Dendritic cell treated with granulocyte-macrophage colony-stimulating factor and Interleukin-4, amounts not matched to agents 40 ng/mL and 50 ng/mL, for 4 days (primary cell): ENCODE results near the gene SYT6.

ENCODE experiments used
- H3K27ac Mint-ChIP-seq: one replicate; pipeline ENCODE4 v1.8.0; 2022; ENCODE audit warnings: mild to moderate bottlenecking, mixed read lengths
- H3K27me3 Mint-ChIP-seq: one replicate; pipeline ENCODE4 v1.8.0; 2022; ENCODE audit warnings: mild to moderate bottlenecking, mixed read lengths
- H3K36me3 Mint-ChIP-seq: one replicate; pipeline ENCODE4 v1.8.0; 2022; ENCODE audit warnings: low read depth, mixed read lengths
- H3K4me1 Mint-ChIP-seq: one replicate; pipeline ENCODE4 v1.8.0; 2022; ENCODE audit warnings: low read depth, mixed read lengths
- H3K4me3 Mint-ChIP-seq: one replicate; pipeline ENCODE4 v1.8.0; 2022; ENCODE audit warnings: mild to moderate bottlenecking, moderate library complexity, mixed read lengths
- H3K9me3 Mint-ChIP-seq: one replicate; pipeline ENCODE4 v1.8.0; 2022; ENCODE audit warnings: mixed read lengths
- intact Hi-C: fragments of 100-400 bp; cut with micrococcal nuclease; formaldehyde crosslinking; loops from one replicate; pipeline ENCODE4 v1.15.0; 2022

The SYT6 gene

DNA sequence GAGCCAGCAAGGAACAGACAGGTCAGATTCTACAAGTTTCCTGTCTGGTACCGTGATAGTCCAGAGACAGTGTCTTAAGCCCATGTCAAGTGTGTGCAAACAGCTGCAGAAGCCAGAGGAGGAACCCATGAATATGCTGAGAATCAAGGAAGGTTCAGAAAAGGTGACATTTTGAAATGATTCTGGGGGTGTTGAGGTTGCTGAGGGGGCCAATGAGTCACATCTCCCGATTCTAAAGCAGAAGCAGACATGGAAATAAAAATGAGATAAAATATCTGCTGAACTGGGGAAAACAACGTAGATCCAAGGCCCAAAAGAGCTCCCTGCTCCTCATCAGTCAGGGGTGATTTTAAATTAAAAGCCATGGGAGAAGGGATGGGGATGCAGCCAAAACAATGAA, 15.8 kb upstream of the SYT6 start:
- H3K9me3 Mint-ChIP-seq: no peaks in the 10 kb centered on the region
- no peak overlapping the region for H3K4me3 Mint-ChIP-seq
- no peak overlapping the region for H3K27ac Mint-ChIP-seq
- intact Hi-C loops: no loop called here
- H3K4me1 Mint-ChIP-seq: peaks cover 12% of the 10 kb centered on the region
- H3K27me3 Mint-ChIP-seq: peaks cover under 1% of the 10 kb centered on the region
- H3K36me3 Mint-ChIP-seq: no peaks in the 10 kb centered on the region

DNA sequence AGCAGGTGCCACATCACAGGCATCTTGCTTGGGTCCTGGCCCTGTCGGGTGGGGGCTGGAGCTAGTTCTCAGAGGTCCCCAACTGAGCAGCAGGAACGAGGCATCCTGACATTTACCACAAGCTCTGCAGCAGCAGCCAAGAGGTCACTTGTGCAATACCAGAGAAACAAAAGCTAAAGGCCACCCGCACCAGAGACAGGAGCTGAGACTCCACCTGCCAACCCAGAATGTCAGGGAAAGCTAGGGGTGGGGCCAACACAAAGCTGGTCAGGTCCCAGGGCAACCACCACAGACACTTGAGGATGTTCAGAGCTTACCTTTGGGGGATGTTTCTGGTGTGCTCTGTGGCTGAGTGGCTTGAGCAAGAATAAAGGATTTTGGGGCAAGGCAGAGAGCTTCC, 13.6 kb upstream of the SYT6 start:
- Mint-ChIP-seq H3K9me3 (no peaks in the 10 kb centered on the region), H3K4me3 (no peak overlapping the region), H3K27ac (no peak overlapping the region), H3K4me1 (peaks cover 12% of the 10 kb centered on the region), H3K27me3 (peaks cover 7% of the 10 kb centered on the region), H3K36me3 (no peaks in the 10 kb centered on the region)
- intact Hi-C loops: no loop called here

DNA sequence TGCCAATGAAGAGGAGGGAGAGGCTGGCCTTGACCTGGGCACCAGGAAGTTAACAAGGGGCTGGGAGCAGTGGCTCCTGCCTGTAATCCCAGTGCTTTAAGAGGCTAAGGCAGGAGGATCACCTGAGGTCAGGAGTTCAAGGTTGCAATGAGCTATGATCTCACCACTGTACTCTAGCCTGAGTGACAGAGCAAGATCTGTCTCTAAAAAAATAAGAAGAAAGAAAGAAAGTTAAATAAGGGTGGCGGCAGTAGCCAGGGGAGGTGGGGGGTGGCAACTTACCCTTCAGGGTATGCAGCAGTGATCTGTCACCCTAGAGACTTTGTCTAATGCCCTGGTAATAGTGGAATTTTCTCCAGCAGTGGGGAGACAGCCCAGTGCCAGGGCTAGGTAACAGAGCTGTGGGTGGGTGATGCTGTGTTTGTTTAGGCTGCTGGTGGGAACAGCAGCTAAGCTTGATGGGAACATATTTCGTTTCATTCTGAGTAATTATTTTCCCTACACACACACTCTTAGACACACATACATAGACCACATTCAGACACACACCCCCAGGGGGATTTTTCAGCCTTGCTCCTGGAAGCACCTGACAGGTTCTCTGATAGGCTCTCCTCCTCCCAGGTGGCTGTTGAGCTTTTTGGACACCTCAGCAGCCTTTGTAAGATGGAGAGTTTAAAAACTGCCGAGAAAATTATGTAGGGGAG, 11.3 kb upstream of the SYT6 start:
- H3K27ac Mint-ChIP-seq: no peak overlapping the region
- H3K36me3 Mint-ChIP-seq: no peaks in the 10 kb centered on the region
- H3K4me3 Mint-ChIP-seq: no peak overlapping the region

DNA sequence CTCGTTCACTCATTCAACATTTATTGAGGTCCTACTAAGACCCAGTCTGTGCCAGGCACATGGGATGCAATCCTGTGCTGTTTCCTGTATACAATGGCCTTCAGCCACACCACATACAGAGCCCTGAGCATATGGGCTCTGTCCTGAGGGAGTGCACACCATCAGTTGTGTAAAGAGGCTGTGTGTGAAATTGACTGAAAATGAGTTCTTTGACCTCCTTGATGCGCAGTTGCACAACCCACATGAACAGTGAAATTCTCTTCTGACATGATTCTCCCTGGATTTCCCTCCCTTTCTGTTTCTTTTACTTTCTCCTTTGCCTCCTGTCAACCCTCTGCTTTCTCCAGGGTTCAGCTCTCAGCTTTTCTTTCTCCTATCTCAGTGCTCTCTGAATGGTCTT, 6.3 kb upstream of the SYT6 start:
- intact Hi-C loops: loop anchor here (10.0 kb wide), 1 partner anchor 55 kb away; no protein-coding TSS in a partner anchor
- Mint-ChIP-seq H3K36me3 (no peaks in the 10 kb centered on the region), H3K4me1 (peaks cover 2% of the 10 kb centered on the region), H3K9me3 (no peaks in the 10 kb centered on the region), H3K27me3 (peaks cover 49% of the 10 kb centered on the region), H3K4me3 (no peak overlapping the region), H3K27ac (no peak overlapping the region)

More for the DNA sequence above, 11.3 kb upstream of the SYT6 start:
- Mint-ChIP-seq H3K9me3 (no peaks in the 10 kb centered on the region), H3K27me3 (peaks cover 22% of the 10 kb centered on the region), H3K4me1 (peaks cover 12% of the 10 kb centered on the region)
- intact Hi-C loops: no loop called here

DNA sequence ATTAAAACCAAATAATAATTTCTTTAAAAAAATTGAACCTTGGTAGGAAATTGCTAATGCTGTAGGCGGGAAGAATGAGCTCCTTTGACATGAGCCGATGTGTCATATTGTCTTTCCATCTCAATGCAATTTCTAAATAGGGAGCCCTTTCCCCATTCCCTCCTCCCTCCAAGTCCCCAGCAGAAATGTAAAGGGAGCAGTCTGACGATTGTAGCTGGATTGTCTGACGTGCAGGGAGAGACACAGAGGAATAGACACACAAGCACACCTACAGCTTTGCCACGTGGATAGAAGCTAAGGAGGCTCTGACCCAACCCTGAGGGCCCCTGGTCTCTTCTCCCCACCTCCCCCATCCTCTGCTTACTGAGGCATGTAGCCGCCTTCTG, 3.6 kb upstream of the SYT6 start:
- H3K36me3 Mint-ChIP-seq: no peaks in the 10 kb centered on the region
- intact Hi-C loops: loop anchor here (10.0 kb wide), 1 partner anchor 52 kb away; no protein-coding TSS in a partner anchor
- H3K4me1 Mint-ChIP-seq: peaks cover 28% of the 10 kb centered on the region
- H3K27me3 Mint-ChIP-seq: peaks cover 68% of the 10 kb centered on the region
- no peaks in the 10 kb centered on the region for H3K9me3 Mint-ChIP-seq
- no peak overlapping the region for H3K4me3 Mint-ChIP-seq
- H3K27ac Mint-ChIP-seq: no peak overlapping the region

DNA sequence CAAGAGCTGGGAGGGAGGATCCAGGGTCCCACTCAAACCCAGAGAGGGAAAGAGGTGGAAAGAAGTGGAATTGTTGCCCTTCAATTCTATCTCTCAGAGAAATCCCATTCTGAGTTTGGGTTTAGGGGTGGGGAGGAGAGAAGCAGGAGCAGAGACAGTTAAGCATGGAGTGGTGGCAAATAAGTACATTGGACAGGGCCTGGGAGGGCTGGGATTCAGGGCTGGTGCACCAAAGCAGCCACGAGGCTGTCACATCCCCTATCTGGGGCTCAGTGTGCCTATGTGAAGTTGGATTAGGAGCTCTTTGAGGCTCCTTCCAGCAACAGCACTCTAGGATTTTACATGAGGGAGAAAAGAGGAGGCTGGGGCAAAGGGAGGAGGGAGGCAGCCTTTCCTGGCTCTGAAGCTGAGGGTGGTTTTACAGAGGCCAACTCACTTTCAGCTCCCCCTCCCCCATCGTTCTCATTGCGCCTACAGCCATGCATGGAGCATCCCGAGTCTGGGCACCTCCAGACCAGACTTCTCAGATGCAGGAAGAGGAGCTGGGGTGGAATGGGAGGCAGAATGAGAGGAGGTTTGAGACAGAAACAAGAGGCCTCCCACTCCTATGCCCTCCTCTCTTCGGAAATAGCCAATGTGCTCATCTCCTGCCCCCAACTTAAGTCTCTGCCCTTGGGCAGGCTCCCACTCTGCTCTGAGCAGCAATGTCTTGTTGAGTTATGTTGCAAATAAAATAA, 3.0 kb upstream of the SYT6 start:
- Mint-ChIP-seq H3K27me3 (peaks cover 72% of the 10 kb centered on the region), H3K9me3 (no peaks in the 10 kb centered on the region), H3K36me3 (no peaks in the 10 kb centered on the region), H3K27ac (no peak overlapping the region), H3K4me3 (no peak overlapping the region), H3K4me1 (peaks cover 32% of the 10 kb centered on the region)
- intact Hi-C loops: loop anchor here (10.0 kb wide), 1 partner anchor 52 kb away; no protein-coding TSS in a partner anchor

DNA sequence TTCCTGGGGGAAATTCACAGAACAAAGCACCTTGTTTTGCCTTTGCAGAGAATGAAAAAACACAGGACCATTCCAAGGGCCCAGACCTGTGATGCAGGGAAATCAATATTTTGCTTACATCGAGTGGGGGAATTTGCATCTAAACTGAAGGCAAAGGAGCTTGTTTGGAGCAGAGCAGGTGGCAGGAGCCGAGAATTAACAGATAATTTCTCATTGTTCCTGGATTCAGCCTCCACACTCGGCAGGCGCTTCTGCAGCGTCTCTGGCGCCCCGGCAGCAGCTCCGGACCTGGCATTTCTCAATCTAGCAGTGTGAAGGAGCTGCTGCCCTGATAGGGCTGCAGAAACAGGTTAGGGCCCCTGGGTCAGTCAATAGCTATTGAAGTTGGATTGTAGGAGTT, 2.0 kb upstream of the SYT6 start:
- Mint-ChIP-seq H3K27ac (no peak overlapping the region), H3K27me3 (peaks cover 75% of the 10 kb centered on the region)

DNA sequence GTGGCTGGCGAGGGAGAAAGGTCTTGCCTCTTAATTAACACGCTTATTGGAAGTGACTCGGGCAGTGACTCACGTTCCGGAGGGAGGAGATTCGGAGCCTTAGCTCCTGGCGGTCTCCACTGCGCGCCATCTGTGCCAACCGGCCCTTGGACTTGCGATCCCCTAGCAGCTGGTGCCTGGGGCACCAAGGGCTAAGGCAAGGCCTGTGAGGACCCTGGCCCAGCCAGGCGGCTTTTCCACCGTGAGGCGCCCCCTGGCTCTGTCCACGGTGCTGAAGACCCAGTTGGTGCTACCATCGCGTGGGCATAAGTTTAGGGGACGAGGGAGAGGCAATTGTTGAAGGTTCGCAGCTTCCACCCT, 1.3 kb upstream of the SYT6 start:
- intact Hi-C loops: loop anchor here (10.0 kb wide), 1 partner anchor 50 kb away; no protein-coding TSS in a partner anchor
- no peaks in the 10 kb centered on the region for H3K36me3 Mint-ChIP-seq
- peaks cover 50% of the 10 kb centered on the region for H3K4me1 Mint-ChIP-seq
- no peak overlapping the region for H3K4me3 Mint-ChIP-seq
- no peaks in the 10 kb centered on the region for H3K9me3 Mint-ChIP-seq
- peaks cover 70% of the 10 kb centered on the region for H3K27me3 Mint-ChIP-seq
- H3K27ac Mint-ChIP-seq: no peak overlapping the region

More for the DNA sequence above, 2.0 kb upstream of the SYT6 start:
- Mint-ChIP-seq H3K9me3 (no peaks in the 10 kb centered on the region), H3K4me1 (peaks cover 42% of the 10 kb centered on the region), H3K4me3 (no peak overlapping the region), H3K36me3 (no peaks in the 10 kb centered on the region)
- intact Hi-C loops: loop anchor here (10.0 kb wide), 1 partner anchor 51 kb away; no protein-coding TSS in a partner anchor

DNA sequence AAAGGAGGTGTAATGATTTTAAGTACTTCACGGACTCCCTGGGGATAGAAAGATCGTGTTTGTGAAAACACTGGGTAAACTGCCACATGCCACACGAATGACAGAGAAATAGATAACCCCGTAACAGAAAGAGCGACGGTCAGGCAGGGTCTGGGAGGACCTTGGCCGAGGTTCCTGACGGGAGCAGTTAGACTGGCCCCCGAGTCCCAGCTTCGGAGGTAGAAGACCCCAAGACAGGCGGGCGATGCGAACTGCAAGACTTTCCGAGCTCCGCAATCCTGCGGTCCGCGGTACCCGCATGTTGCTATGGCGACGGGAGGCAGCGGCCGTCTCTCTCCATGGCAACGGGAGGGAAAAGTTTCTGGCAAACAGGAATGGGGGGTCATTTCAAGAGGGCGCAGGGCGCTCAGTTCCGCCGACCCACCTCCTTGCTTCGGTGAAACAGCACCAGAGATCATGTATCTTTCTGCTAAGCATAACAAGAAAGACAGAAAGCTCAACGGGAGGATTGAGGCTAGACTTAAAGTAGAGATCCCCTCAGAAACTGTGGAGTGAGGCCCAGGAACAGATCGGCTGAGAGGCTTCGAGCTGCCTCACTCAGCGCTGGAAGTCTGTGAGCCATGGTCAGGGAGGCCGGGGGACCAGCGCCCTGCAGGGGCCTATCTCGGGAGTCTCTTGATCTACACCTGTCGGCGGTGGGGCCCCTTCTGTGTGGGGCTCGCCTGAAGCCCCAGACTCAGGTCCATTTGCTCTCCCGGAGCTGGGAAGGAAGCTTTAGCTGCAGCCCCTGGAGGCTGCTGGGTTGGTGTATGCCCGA, 685 bp upstream of the SYT6 start:
- Mint-ChIP-seq H3K4me1 (peaks cover 56% of the 10 kb centered on the region), H3K36me3 (no peaks in the 10 kb centered on the region), H3K4me3 (peak overlapping the region; percentile 63), H3K27ac (no peak overlapping the region), H3K27me3 (peaks cover 70% of the 10 kb centered on the region), H3K9me3 (no peaks in the 10 kb centered on the region)
- intact Hi-C loops: loop anchor here (10.0 kb wide), 1 partner anchor 50 kb away; no protein-coding TSS in a partner anchor

DNA sequence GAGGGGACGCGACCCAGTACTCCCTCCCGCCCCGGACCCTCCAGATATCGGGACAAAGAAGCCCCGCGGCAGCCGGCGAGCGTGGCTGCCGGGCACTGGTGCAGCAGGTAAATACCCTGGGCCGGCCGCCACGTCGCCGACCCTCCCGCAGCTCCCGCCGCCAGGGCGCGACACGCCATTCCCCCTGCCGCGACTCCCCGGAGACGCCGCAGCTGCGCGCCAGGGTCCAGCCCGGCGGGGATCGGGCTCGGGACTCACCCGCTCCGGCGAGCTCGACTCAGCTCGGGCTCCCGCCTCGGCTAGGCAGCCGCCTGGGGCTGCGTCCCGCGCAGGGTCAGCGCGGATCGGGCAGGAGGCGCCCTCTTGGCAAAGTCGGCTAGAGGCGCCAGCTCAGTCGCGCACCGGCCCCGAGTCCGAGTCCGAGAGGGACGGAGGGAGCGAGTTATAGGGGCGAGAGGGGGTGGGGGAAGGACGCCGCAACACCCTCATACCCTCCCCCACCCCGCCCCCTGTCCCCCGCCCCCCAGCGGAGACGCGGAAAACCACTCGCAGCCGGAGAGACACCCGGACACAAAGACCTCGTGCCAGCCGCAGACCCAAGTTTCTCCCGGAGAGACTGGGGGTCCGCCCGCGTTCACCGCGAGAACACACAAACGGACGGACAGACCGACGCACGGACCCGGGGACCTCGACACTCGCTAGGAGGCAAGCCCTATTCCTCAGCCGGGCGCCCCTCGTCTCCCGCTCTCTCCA, 985 bp downstream of the SYT6 start:
- intact Hi-C loops: loop anchor here (10.0 kb wide), 1 partner anchor 48 kb away; no protein-coding TSS in a partner anchor
- peak overlapping the region; percentile 69 for H3K4me3 Mint-ChIP-seq
- no peaks in the 10 kb centered on the region for H3K36me3 Mint-ChIP-seq
- peaks cover 63% of the 10 kb centered on the region for H3K4me1 Mint-ChIP-seq
- H3K27ac Mint-ChIP-seq: peak overlapping the region; percentile 25
- no peaks in the 10 kb centered on the region for H3K9me3 Mint-ChIP-seq
- peaks cover 76% of the 10 kb centered on the region for H3K27me3 Mint-ChIP-seq

DNA sequence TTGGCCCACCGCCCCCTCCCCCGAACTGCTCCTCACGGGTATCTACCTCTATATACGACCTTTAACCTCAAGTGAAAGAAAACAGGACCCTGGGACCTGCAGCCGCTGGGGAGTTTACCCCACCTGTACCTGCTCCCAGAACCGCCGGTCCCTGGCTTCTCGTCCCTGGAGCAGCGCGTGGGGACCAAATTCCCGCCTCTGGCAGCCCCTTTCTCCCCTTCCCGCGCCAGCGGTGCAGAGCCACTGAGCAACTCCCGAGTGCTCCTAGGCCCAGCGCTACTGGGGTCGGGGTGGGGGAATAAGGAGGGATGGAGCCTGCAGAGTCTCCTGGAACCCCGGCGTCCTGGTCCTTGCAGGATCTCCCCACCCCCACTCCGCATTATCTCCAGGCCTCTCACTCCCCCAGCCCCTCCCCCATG, 1.6 kb downstream of the SYT6 start:
- no peak overlapping the region for H3K4me3 Mint-ChIP-seq
- intact Hi-C loops: loop anchor here (10.0 kb wide), 1 partner anchor 47 kb away; no protein-coding TSS in a partner anchor
- peaks cover 63% of the 10 kb centered on the region for H3K4me1 Mint-ChIP-seq
- H3K9me3 Mint-ChIP-seq: no peaks in the 10 kb centered on the region
- peak overlapping the region; percentile 10 for H3K27ac Mint-ChIP-seq
- H3K27me3 Mint-ChIP-seq: peaks cover 73% of the 10 kb centered on the region
- H3K36me3 Mint-ChIP-seq: no peaks in the 10 kb centered on the region

DNA sequence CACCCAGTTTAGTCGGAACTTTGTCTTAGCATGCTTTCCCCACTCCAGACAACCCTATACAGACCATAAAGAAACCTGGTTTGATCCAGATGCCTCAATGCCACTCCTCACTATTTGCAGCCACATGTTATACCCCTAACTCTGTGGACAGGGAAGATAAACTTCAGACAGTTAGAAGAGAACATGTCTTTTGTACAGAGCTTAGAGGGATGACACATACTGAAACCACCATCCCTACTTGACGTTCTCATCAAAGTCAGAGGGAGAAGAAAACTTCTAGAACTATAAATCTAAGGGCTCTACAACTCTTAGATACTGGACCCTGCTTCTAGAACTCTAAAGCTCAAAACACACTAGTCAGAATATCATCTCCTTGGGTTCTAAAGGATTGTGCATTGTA, 3.7 kb downstream of the SYT6 start:
- Mint-ChIP-seq H3K4me1 (peaks cover 61% of the 10 kb centered on the region), H3K27me3 (peaks cover 53% of the 10 kb centered on the region), H3K36me3 (no peaks in the 10 kb centered on the region), H3K4me3 (no peak overlapping the region), H3K27ac (peak overlapping the region; percentile 39), H3K9me3 (no peaks in the 10 kb centered on the region)
- intact Hi-C loops: loop anchor here (10.0 kb wide), 1 partner anchor 45 kb away; no protein-coding TSS in a partner anchor

DNA sequence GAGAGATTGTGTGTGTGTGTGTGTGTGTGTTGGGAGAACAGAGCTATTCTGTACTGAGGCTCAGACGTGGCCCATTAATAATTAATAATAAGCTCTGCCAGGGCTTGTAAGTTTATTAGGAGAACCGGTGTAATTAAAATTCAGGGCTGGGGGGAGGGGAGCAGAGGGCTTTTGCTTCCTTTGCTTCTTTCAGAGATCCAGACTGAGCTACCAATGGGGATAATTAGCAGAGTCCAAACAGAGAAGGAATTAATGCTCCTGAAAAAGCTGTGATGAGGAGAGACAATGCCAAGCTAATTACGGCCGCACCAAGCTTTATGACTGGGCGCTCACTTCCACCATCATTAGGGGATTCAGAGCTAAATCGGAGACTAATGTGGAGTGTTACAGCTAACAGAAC, 4.5 kb downstream of the SYT6 start:
- Mint-ChIP-seq H3K27ac (peak overlapping the region; percentile 79), H3K4me3 (no peak overlapping the region), H3K9me3 (no peaks in the 10 kb centered on the region), H3K4me1 (peaks cover 53% of the 10 kb centered on the region), H3K36me3 (no peaks in the 10 kb centered on the region), H3K27me3 (peaks cover 45% of the 10 kb centered on the region)
- intact Hi-C loops: no loop called here
